22Rv1 (cell line): ENCODE data around the gene SH3TC1.

Experiments used
- H3K27ac ChIP-seq: fragments of 450-650 bp; 2 replicates; pipeline ENCODE4 v1.5.1; 2017
- CTCF ChIP-seq: fragments of 450-650 bp; IDR thresholded peaks from 2 replicates; pipeline ENCODE4 v1.5.1; 2017; ENCODE audit warnings: mild to moderate bottlenecking
- ZFX ChIP-seq: fragments of 450-650 bp; IDR thresholded peaks from 2 replicates; pipeline ENCODE4 v1.6.1; 2017; ENCODE audit warnings: antibody characterized with exemption, borderline replicate concordance

Gene SH3TC1

GRCh38 chr4:8245884-8246833 is 47.1 kb downstream of the SH3TC1 start:
- no peak for TF ChIP-seq ZFX
- TF ChIP-seq CTCF: no peak
- no peak overlapping the region for H3K27ac ChIP-seq

DNA sequence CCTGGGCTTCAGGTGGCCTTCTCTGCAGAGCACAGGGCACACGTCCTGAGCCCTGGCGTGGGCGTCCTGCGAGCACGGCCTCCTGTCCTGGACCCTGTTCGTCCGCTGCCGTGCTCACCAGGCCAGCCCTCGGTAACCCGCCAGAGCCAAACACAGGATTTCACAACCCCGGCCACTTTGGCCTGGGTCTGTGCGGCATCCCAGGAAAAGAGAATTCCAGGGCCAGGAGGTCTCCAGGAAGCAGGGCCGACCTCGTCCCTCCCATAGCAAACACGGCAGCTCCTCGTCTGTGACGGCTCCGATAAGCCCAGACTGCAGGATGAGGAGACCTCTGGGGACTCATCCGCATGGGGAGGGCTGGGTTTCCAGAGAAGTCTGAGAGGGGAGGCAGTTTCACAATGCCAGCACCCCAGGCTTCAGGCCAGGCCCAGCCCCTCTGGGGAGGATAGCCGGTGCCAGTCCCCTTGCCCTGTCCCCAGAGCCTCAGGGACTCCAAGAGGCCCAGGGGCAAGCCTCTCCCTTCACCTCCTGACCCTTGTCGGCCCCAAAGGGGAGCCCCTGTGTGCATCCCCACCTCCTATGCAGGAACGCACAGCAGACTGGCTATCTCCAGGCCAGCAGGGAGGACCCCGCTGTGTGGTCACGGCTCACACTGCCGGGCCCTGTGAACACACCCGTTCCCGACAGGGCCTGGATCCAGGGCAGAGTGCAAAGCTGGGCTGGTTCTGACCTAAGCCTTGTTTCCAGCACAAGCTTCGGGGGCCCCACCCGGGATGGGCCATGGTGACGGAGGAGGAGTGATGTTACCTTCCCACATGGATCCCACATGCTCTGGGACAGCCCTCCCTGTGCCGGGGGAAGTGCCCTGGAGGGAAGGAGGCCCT is 48.2 kb downstream of the SH3TC1 start:
- no peak for TF ChIP-seq ZFX
- no peak for TF ChIP-seq CTCF
- no peak overlapping the region for H3K27ac ChIP-seq

- no peak for TF ChIP-seq ZFX
- no peak for TF ChIP-seq CTCF
- H3K27ac ChIP-seq: no peak overlapping the region
Observed at GRCh38 chr4:8248091-8248490, 49.0 kb downstream of the SH3TC1 start.

GRCh38 chr4:8250227-8250626 is 51.1 kb downstream of the SH3TC1 start:
- TF ChIP-seq CTCF (no peak), ZFX (no peak)
- no peak overlapping the region for H3K27ac ChIP-seq

DNA sequence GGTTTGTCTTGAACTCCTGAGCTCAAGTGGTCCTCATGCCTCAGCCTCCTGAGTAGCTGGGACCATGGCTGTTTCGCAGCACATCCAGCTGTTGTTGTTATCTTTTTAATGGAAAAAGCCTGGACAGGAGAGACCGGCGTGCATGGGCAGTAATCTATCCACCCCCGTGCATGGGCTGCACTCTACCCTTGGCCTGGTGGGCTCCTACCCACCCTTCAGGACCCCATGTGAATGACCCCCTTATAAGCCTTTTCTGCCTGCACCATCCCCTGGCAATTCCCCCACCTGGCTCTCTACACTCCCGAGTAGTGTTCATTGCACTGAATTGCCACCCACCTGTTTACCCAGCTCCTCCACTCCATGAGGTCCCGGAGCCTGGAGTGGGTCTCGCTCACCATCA is 51.5 kb downstream of the SH3TC1 start:
- TF ChIP-seq CTCF (no peak), ZFX (no peak)
- no peak overlapping the region for H3K27ac ChIP-seq

- H3K27ac ChIP-seq: no peak overlapping the region
- TF ChIP-seq CTCF: no peak
- TF ChIP-seq ZFX: no peak
Observed at GRCh38 chr4:8251110-8251883, 52.2 kb downstream of the SH3TC1 start.
